HUES6 (cell line): ENCODE measurements around the gene ADAMTS19.

Experiments
- H3K27ac ChIP-seq: 2 replicates; pipeline ENCODE4 v1.7.0; 2013; ENCODE audit warnings: low read depth, mild to moderate bottlenecking, low read length, inconsistent platforms
- H3K27me3 ChIP-seq: 2 replicates; pipeline ENCODE4 v1.6.1; 2013; ENCODE audit warnings: low read length; ENCODE audit not compliant: control insufficient read depth, insufficient read depth
- H3K36me3 ChIP-seq: 2 replicates; pipeline ENCODE4 v1.6.1; 2013; ENCODE audit warnings: low read length; ENCODE audit not compliant: control insufficient read depth, insufficient read depth
- H3K4me1 ChIP-seq: 2 replicates; pipeline ENCODE4 v1.6.1; 2013; ENCODE audit warnings: low read length; ENCODE audit not compliant: control insufficient read depth, insufficient read depth
- H3K4me3 ChIP-seq: 2 replicates; pipeline ENCODE4 v1.5.1; 2013; ENCODE audit warnings: low read depth, low read length
- H3K9ac ChIP-seq: one replicate; pipeline ENCODE4 v1.6.1; 2013; ENCODE audit warnings: mild to moderate bottlenecking, low read length
- H3K9me3 ChIP-seq: 2 replicates; pipeline ENCODE4 v1.6.1; 2013; ENCODE audit warnings: low read depth, low read length; ENCODE audit not compliant: control insufficient read depth, insufficient read depth

Gene ADAMTS19

GRCh38 chr5:129724222-129724621, 264.1 kb downstream of the ADAMTS19 start:
- H3K4me3 ChIP-seq: 0 out of 2 replicates have a peak overlapping the region, but pooled peaks have one; percentile 14
- peak overlapping the region; percentile 42 for H3K9ac ChIP-seq
- no peaks in the 10 kb centered on the region for H3K27me3 ChIP-seq
- peak overlapping the region; percentile 66 for H3K27ac ChIP-seq
- peaks cover 5% of the 10 kb centered on the region; the same call in 1 of the 2 replicates for H3K36me3 ChIP-seq
- H3K9me3 ChIP-seq: no peaks in the 10 kb centered on the region
- peaks cover 35% of the 10 kb centered on the region for H3K4me1 ChIP-seq

GRCh38 chr5:129724647-129725046, 264.5 kb downstream of the ADAMTS19 start:
- H3K9ac ChIP-seq: peak overlapping the region; percentile 42

GRCh38 chr5:129739773-129740172, 279.7 kb downstream of the ADAMTS19 start:
- no peak overlapping the region for H3K4me3 ChIP-seq
- no peaks in the 10 kb centered on the region for H3K27me3 ChIP-seq
- H3K4me1 ChIP-seq: peaks cover 7% of the 10 kb centered on the region; the same call in 1 of the 2 replicates
- H3K9me3 ChIP-seq: no peaks in the 10 kb centered on the region
- H3K36me3 ChIP-seq: peaks cover 9% of the 10 kb centered on the region; the same call in 1 of the 2 replicates
- no peak overlapping the region for H3K9ac ChIP-seq
- no peak overlapping the region for H3K27ac ChIP-seq

More at GRCh38 chr5:129724647-129725046, 264.5 kb downstream of the ADAMTS19 start:
- Histone ChIP-seq H3K27me3 (no peaks in the 10 kb centered on the region), H3K4me3 (0 out of 2 replicates have a peak overlapping the region, but pooled peaks have one; percentile 14), H3K9me3 (no peaks in the 10 kb centered on the region), H3K4me1 (peaks cover 35% of the 10 kb centered on the region), H3K36me3 (peaks cover 5% of the 10 kb centered on the region; the same call in 1 of the 2 replicates), H3K27ac (peak overlapping the region; percentile 78)

DNA sequence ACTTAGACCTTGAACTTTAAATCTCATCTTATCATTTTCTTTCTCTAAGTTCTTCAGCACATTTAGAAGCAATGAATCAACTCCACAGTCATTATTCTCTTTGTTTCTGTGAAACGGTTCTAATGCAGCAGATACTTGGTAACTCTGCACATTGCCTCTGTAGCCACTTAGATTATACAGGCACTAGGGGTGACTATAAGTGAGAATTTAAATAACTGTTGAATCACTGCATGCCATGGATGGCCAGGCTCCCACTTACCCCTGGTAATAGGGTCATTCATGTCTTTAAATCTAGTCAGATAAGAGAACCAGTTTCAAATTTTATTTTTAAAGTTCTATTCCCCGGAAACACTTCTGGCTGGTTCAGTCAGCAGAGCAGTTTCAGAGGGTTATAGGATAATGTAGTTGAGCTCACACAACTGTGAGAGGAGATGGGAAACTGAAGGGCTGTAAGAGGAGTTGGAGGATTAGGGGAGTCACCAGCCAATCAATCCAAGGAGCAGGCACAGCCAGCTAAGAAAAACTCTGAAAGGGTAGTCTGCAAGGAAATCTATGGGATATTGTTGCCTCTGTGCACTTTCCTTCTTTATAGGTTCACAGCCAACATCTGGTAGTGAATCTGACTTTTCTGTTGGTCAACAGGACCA, 283.6 kb downstream of the ADAMTS19 start:
- Histone ChIP-seq H3K4me3 (no peak overlapping the region), H3K27ac (no peak overlapping the region), H3K36me3 (peaks cover 6% of the 10 kb centered on the region; the same call in 1 of the 2 replicates), H3K9ac (no peak overlapping the region), H3K4me1 (peaks cover 7% of the 10 kb centered on the region; the same call in 1 of the 2 replicates), H3K9me3 (no peaks in the 10 kb centered on the region), H3K27me3 (no peaks in the 10 kb centered on the region)

DNA sequence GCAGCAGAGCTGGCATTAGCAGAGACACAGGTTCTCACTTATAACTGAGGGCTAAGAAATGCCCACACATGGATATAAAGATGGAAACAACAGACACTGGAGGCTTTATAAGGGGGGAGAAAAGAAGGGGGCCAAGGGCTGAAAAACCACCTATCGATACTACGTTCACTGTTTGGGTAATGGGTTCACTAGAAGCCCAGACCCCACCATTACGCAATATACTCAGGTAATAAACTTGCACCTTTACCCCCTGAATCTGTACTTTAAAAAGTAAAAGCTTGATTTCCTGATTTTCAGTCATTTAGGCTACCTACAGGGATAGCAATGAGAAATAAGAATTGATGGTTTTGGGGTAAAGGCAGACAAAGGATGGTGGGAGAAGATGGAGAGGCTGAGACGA, 285.9 kb downstream of the ADAMTS19 start:
- no peak overlapping the region for H3K9ac ChIP-seq
- H3K27me3 ChIP-seq: no peaks in the 10 kb centered on the region
- no peaks in the 10 kb centered on the region for H3K9me3 ChIP-seq
- no peak overlapping the region for H3K27ac ChIP-seq
- H3K4me3 ChIP-seq: no peak overlapping the region
- no peaks in the 10 kb centered on the region for H3K36me3 ChIP-seq
- H3K4me1 ChIP-seq: peaks cover 7% of the 10 kb centered on the region; the same call in 1 of the 2 replicates

- Histone ChIP-seq H3K9ac (no peak overlapping the region), H3K27ac (no peak overlapping the region), H3K27me3 (no peaks in the 10 kb centered on the region), H3K4me1 (peaks cover 5% of the 10 kb centered on the region; the same call in 1 of the 2 replicates), H3K36me3 (no peaks in the 10 kb centered on the region), H3K4me3 (no peak overlapping the region), H3K9me3 (no peaks in the 10 kb centered on the region)
Observed at GRCh38 chr5:129746876-129747275, 286.8 kb downstream of the ADAMTS19 start.

DNA sequence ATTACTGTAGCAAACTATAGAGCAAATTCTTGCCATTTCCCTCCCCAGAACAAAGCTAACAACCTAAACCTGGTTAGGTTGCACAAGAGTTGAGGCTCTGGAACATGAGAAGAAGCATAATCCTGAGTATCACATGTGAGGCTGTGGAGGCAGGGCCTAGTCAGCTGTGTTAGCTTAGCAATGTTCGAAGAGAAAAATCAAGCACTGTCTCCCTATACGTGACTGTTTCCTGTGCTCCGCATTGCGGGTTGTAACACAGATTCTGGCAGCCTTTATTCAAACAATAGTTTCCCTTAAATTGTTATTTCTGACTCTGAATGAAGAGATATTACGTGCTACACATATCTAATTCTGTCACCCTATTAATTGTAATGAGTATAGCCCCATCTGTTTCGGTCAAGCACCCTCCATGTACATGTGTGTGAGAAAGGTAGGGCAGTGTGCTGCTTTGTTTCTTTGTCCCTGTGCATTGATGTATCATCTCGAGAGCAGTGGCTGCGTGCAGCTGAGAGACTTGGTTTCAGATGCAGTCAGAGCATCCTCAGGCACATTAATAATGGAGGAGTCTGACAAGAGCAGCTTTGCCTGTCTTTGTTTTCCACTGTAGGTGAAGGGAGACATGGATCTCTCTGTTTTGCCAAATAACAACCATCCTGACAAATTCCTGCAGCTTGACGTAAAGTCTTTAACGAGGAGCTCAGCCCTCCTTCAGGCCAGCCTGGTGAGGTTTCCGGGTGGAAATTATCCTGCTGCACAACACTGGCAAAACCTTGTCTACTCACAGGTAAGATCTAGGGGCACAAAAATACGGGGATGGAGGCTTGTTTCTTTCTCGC, 287.7 kb downstream of the ADAMTS19 start, which contains the start of gene MINAR2:
TSS of gene MINAR2 (plus strand) at position 523 of the 836 bp plus-strand sequence. CDS start at position 620, 97 bp downstream.
- no peaks in the 10 kb centered on the region for H3K36me3 ChIP-seq
- H3K27me3 ChIP-seq: no peaks in the 10 kb centered on the region
- no peaks in the 10 kb centered on the region for H3K4me1 ChIP-seq
- no peaks in the 10 kb centered on the region for H3K9me3 ChIP-seq
- H3K4me3 ChIP-seq: no peak within 1 kb of the TSS
- no peak within 1 kb of the TSS for H3K9ac ChIP-seq
- no peak within 1 kb of the TSS for H3K27ac ChIP-seq

DNA sequence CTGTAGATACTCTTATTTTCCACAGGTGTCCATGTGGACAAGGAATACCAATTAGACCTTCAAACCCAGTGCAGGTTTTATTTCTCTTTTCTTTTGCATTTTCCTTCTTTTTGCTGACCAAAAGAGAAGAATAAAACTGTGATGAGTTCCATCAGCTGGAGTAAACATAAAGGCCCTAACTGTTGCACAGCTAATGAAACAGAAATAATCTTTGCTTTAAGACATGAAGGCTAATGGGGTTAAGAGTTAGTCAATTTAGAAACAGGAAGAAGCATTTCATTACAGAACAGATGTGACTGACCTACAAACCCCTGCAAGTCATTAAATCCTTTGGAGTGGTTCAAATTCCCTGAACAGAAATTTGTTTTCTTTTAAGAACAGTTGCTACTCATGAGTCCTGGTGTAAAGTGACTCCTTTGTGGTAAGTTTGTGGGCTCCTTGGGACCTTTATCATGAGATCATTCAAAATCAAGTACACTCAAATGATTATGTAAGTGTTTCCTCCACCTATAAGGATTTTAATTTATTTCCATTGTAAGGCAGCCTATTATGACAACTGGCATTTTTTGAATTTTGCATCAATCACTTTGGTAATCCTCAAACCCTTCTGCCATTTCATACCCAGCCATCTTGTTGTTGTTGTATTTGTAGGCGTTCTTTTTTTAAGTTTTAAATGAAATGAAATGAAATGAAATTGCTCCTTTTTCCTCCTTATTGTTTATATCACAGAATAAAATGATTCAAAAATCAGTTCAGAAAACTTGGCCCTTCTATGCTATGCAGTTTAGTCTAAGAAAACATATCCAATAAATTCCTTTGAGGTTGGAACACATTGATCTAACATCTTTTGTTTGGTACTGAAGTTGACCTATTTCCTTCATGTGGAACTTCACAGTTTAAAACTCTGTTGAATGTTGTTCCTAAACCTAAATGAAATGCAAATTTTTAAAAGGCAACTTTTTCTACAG, 289.1 kb downstream of the ADAMTS19 start:
- no peaks in the 10 kb centered on the region for H3K9me3 ChIP-seq
- no peaks in the 10 kb centered on the region for H3K36me3 ChIP-seq
- no peaks in the 10 kb centered on the region for H3K4me1 ChIP-seq
- no peak overlapping the region for H3K4me3 ChIP-seq
- no peaks in the 10 kb centered on the region for H3K27me3 ChIP-seq
- no peak overlapping the region for H3K9ac ChIP-seq
- H3K27ac ChIP-seq: no peak overlapping the region

GRCh38 chr5:129760636-129761325, 300.7 kb downstream of the ADAMTS19 start:
- Histone ChIP-seq H3K27me3 (no peaks in the 10 kb centered on the region), H3K36me3 (no peaks in the 10 kb centered on the region)

DNA sequence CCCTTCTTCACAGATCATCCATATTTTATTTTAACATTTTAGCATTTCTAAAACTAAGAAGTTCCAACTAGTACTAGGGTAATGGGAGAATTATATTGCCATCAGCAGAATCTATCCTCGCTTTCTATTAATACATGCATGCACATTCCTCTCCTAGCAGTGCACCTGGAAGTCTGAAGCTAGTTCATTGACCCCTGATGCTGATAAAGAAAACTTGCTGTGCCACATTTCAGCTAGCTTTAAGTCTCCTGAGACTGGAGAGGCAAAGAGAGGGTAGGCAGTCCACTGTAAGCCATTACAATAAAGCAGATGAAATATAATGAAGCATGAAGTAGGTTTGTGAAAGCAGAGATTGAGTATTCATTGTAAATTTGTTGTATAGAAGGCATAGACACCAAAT, 303.6 kb downstream of the ADAMTS19 start:
- Histone ChIP-seq H3K27ac (no peak overlapping the region), H3K9ac (no peak overlapping the region), H3K27me3 (no peaks in the 10 kb centered on the region), H3K9me3 (no peaks in the 10 kb centered on the region), H3K36me3 (no peaks in the 10 kb centered on the region), H3K4me1 (peaks cover 6% of the 10 kb centered on the region), H3K4me3 (no peak overlapping the region)

More at GRCh38 chr5:129760636-129761325, 300.7 kb downstream of the ADAMTS19 start:
- H3K4me1 ChIP-seq: peaks cover 3% of the 10 kb centered on the region; the same call in 1 of the 2 replicates
- no peak overlapping the region for H3K27ac ChIP-seq
- no peak overlapping the region for H3K9ac ChIP-seq
- H3K9me3 ChIP-seq: no peaks in the 10 kb centered on the region
- H3K4me3 ChIP-seq: no peak overlapping the region
